ENCODE results near the gene RNF166. TPM values are rescaled to one million over a fixed set of nuclear protein-coding genes. Genes with fewer than 3 reads are reported as not detected.
A peak's percentile ranks its signal among the peaks of the same experiment; 100 is the strongest.

RNF166 gene
- total and polyA plus RNA-seq, 2 of the 13 experiments (the other 11 are each of a cell fraction or from before 2014, with no cell fraction given): 21.4 to 23.0 TPM

GRCh38 chr16:88739139-88739976 lies 33.1 kb upstream of the RNF166 start (continued):
- peak; percentile 8 for TF ChIP-seq RBM22 (optimal IDR thresholded peaks at IDR 0.05; ENCODE audit: low read length)

- intact Hi-C loops (cut with micrococcal nuclease; ENCODE audit: unreplicated experiment) (no loop called here), in situ Hi-C loops (cut with HindIII; ENCODE audit: extremely low pct_ligation_motif_present, low pct_unique_long_range_greater_than_20kb) (no loop called here)
- BruUV-seq (replicated peaks): no TSS peak
- no peak overlapping the region for H3K27ac ChIP-seq (ENCODE audit: extremely low read length, insufficient read depth, low read length)
- H3K27me3 ChIP-seq (ENCODE audit: control insufficient read depth in 1 of 2, insufficient read depth in 2 of 2, low read length in 2 of 2): no peaks in the 10 kb centered on the region
- H3K9ac ChIP-seq (ENCODE audit: insufficient read depth, low read depth, low read length): no peak overlapping the region
- no peak overlapping the region for H2AFZ ChIP-seq (ENCODE audit: low read length)
- FAIRE-seq (no peak), ATAC-seq (no peak), DNase-seq (ENCODE audit: low spot score) (no peak)
- H3K79me2 ChIP-seq (ENCODE audit: insufficient read depth, low read length): no peaks in the 10 kb centered on the region
- H3K4me1 ChIP-seq (ENCODE audit: insufficient read depth, low read length): no peaks in the 10 kb centered on the region
- no peak overlapping the region for H3K4me2 ChIP-seq (ENCODE audit: low read depth, low read length)
- H3K9me3 ChIP-seq (ENCODE audit: low read length): no peaks in the 10 kb centered on the region
- ChIA-PET CTCF (ENCODE audit: low intra/inter-chr PET ratio, low total read pairs) (interaction anchor here (1.2 to 2.2 kb wide), 3 partner anchors 47 to 429 kb away, joined by 3 to 8 read pairs (median 6); partner anchors contain the start of gene PIEZO1), POLR2A (no interaction called here)
- peaks cover 42 to 70% of the 10 kb centered on the region in 2 experiments; a peak in 4 of 5 replicates for H3K36me3 ChIP-seq (replicated peaks in 1 of 2; ENCODE audit: control insufficient read depth in 1 of 2, insufficient read depth in 2 of 2, low read length in 2 of 2)
- H4K20me1 ChIP-seq (ENCODE audit: insufficient read depth, low read length): peaks cover 2% of the 10 kb centered on the region
- WGBS (ENCODE audit: low lambda C conversion rate): 95% methylated on average over 30 of the region's 41 CpGs
- no peak overlapping the region for H3K4me3 ChIP-seq (replicated peaks in 1 of 3; ENCODE audit: insufficient read depth in 1 of 3, low read depth in 2 of 3, low read length in 3 of 3)
- no peak for TF ChIP-seq SCMH1 (CRISPR knock-in tag; IDR thresholded peaks at IDR 0.05; ENCODE audit: borderline replicate concordance)
- no peak for TF ChIP-seq TRIM22 (IDR thresholded peaks at IDR 0.05)
- no peak for TF ChIP-seq ZNF512B (CRISPR knock-in tag; IDR thresholded peaks at IDR 0.05; ENCODE audit: borderline replicate concordance)
- 0 out of 2 replicates have a peak, but pooled peaks have one; percentile 14 for TF ChIP-seq ZNF280B (CRISPR knock-in tag; IDR thresholded peaks at IDR 0.05; ENCODE audit: borderline replicate concordance)
- 0 out of 2 replicates have a peak, but pooled peaks have one; percentile 15 for TF ChIP-seq POLR2G (IDR thresholded peaks at IDR 0.05; ENCODE audit: low read depth, low read length)
- peak; percentile 49; the same call in 1 of the 2 replicates for TF ChIP-seq HNRNPL (IDR thresholded peaks at IDR 0.05; ENCODE audit: low read depth, low read length)
- no peak for TF ChIP-seq REPIN1 (CRISPR knock-in tag; IDR thresholded peaks at IDR 0.05; ENCODE audit: borderline replicate concordance, low read depth)
- TF ChIP-seq ZBTB33 (CRISPR knock-in tag; IDR thresholded peaks at IDR 0.05): peak; percentile 39; the same call in 1 of the 2 replicates
- no peak for TF ChIP-seq ZBTB1 (CRISPR knock-in tag; IDR thresholded peaks at IDR 0.05; ENCODE audit: borderline replicate concordance)
Measured at GRCh38 chr16:88738151-88739084, 32.2 kb upstream of the RNF166 start.
